NT2/D1 (cell line): ENCODE results near the gene OR1I1.
"Not testable (repeated sequence)": the region's sequence is repeated elsewhere in the genome, so short reads cannot be mapped to it uniquely, and the experiment has no call there.

ENCODE experiments used
- DNase-seq: peaks from one replicate; pipeline ENCODE4 v3.0.0-alpha.2; 2011; ENCODE audit warnings: low read depth, low spot score
- H3K27me3 ChIP-seq: 2 replicates; pipeline ENCODE4 v1.6.0; 2011; ENCODE audit warnings: mild to moderate bottlenecking; ENCODE audit not compliant: insufficient read length, insufficient read depth
- H3K36me3 ChIP-seq: 2 replicates; pipeline ENCODE4 v1.6.1; 2011; ENCODE audit warnings: mild to moderate bottlenecking, low read length, mixed read lengths; ENCODE audit not compliant: insufficient read depth, insufficient read length
- H3K4me1 ChIP-seq: 2 replicates; pipeline ENCODE4 v1.5.1; 2011; ENCODE audit not compliant: insufficient read depth, insufficient read length
- H3K4me3 ChIP-seq: 2 replicates; pipeline ENCODE4 v1.5.1; 2011; ENCODE audit warnings: low read depth; ENCODE audit not compliant: insufficient read length
- H3K9ac ChIP-seq: 2 replicates; pipeline ENCODE4 v1.6.0; 2011; ENCODE audit warnings: low read depth; ENCODE audit not compliant: insufficient read length
- H3K9me3 ChIP-seq: 2 replicates; pipeline ENCODE4 v1.5.1; 2011; ENCODE audit warnings: mild to moderate bottlenecking, low read length; ENCODE audit not compliant: insufficient read depth
- SUZ12 ChIP-seq: IDR thresholded peaks from 2 replicates; pipeline ENCODE4 v1.6.1; 2011; ENCODE audit not compliant: insufficient read length, insufficient read depth; ENCODE audit errors: extremely low read depth
- YY1 ChIP-seq: IDR thresholded peaks from 2 replicates; pipeline ENCODE4 v1.6.1; 2011; ENCODE audit not compliant: insufficient read length, insufficient read depth
- ZNF274 ChIP-seq: IDR thresholded peaks from 2 replicates; pipeline ENCODE4 v1.6.1; 2011; ENCODE audit warnings: mild to moderate bottlenecking, low read depth, low read length

OR1I1 gene

GRCh38 chr19:15047680-15048079 is 34.3 kb upstream of the OR1I1 start:
- Histone ChIP-seq H3K9me3 (no peaks in the 10 kb centered on the region), H3K27me3 (peaks cover 11% of the 10 kb centered on the region), H3K9ac (no peak overlapping the region), H3K4me1 (no peaks in the 10 kb centered on the region), H3K4me3 (no peak overlapping the region), H3K36me3 (no peaks in the 10 kb centered on the region)
- TF ChIP-seq ZNF274 (no peak), YY1 (no peak)
- no peak for DNase-seq

GRCh38 chr19:15048128-15048527 is 33.9 kb upstream of the OR1I1 start:
- Histone ChIP-seq H3K9me3 (no peaks in the 10 kb centered on the region), H3K4me1 (no peaks in the 10 kb centered on the region), H3K9ac (no peak overlapping the region), H3K4me3 (no peak overlapping the region), H3K36me3 (no peaks in the 10 kb centered on the region), H3K27me3 (peaks cover 11% of the 10 kb centered on the region)
- DNase-seq, result no peak
- TF ChIP-seq YY1, result no peak
- no peak for TF ChIP-seq ZNF274
- TF ChIP-seq SUZ12, result no peak

GRCh38 chr19:15048885-15049541 is 33.0 kb upstream of the OR1I1 start, which contains the start of gene CASP14:
Gene CASP14 (plus strand): TSS chr19:15049480. CDS start chr19:15052252, 2,772 bp downstream.
- Histone ChIP-seq H3K9ac (no peak within 1 kb of the TSS), H3K4me3 (no peak within 1 kb of the TSS), H3K36me3 (no peaks in the 10 kb centered on the region), H3K9me3 (no peaks in the 10 kb centered on the region), H3K4me1 (no peaks in the 10 kb centered on the region), H3K27me3 (peaks cover 11% of the 10 kb centered on the region)
- TF ChIP-seq SUZ12, result no peak
- TF ChIP-seq ZNF274, result no peak
- TF ChIP-seq YY1, result no peak
- no peak for DNase-seq

- Histone ChIP-seq H3K4me3 (no peak overlapping the region), H3K4me1 (no peaks in the 10 kb centered on the region), H3K9me3 (no peaks in the 10 kb centered on the region), H3K36me3 (no peaks in the 10 kb centered on the region), H3K9ac (no peak overlapping the region), H3K27me3 (peaks cover 11% of the 10 kb centered on the region)
- no peak for DNase-seq
- TF ChIP-seq ZNF274, result no peak
These were observed 31.4 kb upstream of the OR1I1 start for GRCh38 chr19:15050639-15051038.

GRCh38 chr19:15062036-15062435 is 20.0 kb upstream of the OR1I1 start:
- no peak for TF ChIP-seq ZNF274
- no peak for TF ChIP-seq YY1
- no peak for TF ChIP-seq SUZ12
- Histone ChIP-seq H3K27me3 (no peaks in the 10 kb centered on the region), H3K9me3 (no peaks in the 10 kb centered on the region), H3K36me3 (no peaks in the 10 kb centered on the region), H3K9ac (no peak overlapping the region), H3K4me3 (no peak overlapping the region), H3K4me1 (no peaks in the 10 kb centered on the region)
- DNase-seq, result no peak

- not testable (repeated sequence) for H3K4me1 ChIP-seq, H3K36me3 ChIP-seq, H3K27me3 ChIP-seq, H3K9me3 ChIP-seq, H3K9ac ChIP-seq, H3K4me3 ChIP-seq, DNase-seq
These were observed 11.6 kb upstream of the OR1I1 start for GRCh38 chr19:15070386-15070785.

GRCh38 chr19:15072930-15073647 is 8.9 kb upstream of the OR1I1 start:
- no peak overlapping the region for H3K9ac ChIP-seq
- no peak for DNase-seq
- H3K36me3 ChIP-seq, result no peaks in the 10 kb centered on the region
- TF ChIP-seq SUZ12, result no peak
- TF ChIP-seq ZNF274, result no peak
- no peak for TF ChIP-seq YY1
- no peaks in the 10 kb centered on the region for H3K27me3 ChIP-seq
- no peaks in the 10 kb centered on the region for H3K4me1 ChIP-seq
- no peak overlapping the region for H3K4me3 ChIP-seq
- H3K9me3 ChIP-seq, result no peaks in the 10 kb centered on the region
